CMK (cell line): ENCODE results near the gene P2RY2.
A peak's percentile ranks its signal among the peaks of the same experiment; 100 is the strongest.
"Not testable (repeated sequence)": the region's sequence is repeated elsewhere in the genome, so short reads cannot be mapped to it uniquely, and the experiment has no call there.

ENCODE experiments used
- DNase-seq: peaks from one replicate; pipeline ENCODE4 v3.0.0-alpha.2; 2010; ENCODE audit warnings: low read depth

Gene P2RY2

DNA sequence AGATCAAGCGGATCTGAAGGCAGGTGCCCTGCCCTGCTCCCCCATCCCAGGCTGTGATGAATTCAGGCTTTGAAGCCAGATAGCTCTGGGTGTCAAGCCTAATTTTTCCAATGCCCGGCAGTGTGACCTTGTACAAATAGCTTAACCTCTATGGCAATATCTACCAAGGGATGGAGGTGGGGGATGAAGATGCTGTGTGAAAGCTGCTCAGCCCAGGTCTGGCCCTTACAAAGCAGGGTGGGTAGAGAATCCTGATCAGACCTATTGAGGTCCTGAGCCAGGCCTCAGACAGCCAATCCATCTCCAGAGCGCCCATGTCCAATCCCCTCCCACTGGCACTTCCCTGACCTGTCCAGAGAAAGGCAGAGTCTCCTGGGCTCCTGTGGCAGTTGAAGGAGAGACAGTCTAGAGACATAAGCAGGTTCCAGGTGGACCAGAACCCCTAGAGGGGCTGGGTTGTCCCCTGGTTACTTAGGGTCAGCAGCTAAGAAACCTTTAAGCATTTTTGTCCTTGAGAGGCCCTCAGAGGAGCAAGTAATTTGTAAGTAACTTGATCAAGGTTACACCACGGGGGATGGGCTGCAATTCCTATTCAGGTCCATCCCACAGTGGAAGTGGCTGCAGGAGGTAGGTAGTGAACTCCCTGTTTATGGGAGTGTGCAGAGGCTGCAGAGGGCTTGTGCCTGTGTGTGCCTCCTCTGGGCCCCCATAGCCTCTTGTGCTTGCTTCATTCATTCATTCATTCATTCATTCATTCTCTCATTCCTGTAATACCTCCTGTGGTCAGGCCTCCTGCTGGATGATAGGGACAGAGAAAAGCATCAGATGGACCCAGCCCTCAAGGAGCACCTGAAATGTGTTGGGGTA lies 10.4 kb downstream of the P2RY2 start:
- DNase-seq, result no peak

GRCh38 chr11:73229321-73229895 lies 11.3 kb downstream of the P2RY2 start:
- no peak for DNase-seq

DNA sequence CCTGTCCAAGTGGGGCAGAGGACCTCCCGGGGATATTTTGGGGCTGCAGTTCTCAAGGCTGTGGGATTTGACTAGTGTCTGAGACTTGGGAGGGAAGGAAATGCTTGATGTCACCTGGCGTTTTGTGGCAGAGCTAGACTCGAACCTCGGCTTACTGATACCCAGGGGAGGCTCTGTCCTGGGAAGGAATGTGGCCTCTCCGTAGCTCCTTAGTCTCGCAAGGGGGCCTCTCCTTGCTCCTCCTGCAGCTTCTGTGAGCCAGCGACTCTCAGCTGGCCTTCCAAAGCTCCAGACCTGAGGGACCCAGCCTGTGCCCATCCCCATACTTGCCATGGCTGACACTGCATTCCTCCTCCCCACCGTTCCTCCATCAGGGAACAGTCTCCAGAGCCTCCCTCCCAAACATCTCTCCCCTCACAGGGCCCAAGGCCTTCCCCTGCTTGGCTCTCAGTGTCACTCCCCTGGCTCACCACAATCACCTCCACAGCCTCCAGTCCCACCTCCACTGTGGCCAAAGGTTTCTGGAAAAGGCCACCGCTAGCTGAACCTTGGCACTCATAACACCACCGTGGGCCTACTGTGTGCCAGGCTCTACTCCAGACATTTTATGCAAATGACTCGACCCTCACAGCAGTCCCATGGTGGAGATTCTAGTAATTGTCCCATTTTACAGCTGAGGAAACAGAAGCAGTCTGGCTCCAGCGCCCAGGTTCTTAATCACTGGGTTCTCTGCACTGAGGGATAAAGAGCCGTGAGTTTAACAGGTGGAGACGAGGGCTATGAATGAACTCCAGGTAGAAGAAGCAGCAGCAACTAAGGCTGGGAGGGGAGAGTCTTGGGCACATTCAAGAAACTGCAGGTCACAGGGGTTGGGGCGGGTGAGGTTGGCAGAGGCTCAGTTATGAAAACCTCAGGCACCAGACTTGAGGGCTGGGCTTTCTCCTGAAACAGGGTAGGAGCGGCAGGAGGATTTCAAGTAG lies 12.1 kb downstream of the P2RY2 start:
- DNase-seq, result no peak

GRCh38 chr11:73230931-73231330 lies 12.8 kb downstream of the P2RY2 start:
- no peak for DNase-seq

DNA sequence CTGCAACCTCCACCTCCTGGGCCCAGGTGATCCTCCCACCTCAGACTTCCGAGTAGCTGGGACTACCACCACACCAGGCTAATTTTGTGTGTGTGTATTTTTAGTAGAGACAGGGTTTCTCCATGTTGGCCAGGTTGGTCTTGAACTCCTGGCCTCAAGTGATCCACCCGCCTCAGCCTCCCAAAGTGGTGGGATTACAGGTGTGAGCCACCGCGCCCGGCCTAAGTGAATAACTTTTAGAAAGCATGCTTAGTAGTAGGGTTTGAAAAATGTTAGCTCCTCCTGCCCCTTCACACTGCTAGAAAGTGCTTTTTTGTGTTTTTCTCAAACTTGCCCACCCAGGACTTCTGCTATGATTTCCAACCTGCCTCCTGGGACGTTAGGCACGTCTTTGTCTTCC lies 14.4 kb downstream of the P2RY2 start:
- not testable (repeated sequence) for DNase-seq

DNA sequence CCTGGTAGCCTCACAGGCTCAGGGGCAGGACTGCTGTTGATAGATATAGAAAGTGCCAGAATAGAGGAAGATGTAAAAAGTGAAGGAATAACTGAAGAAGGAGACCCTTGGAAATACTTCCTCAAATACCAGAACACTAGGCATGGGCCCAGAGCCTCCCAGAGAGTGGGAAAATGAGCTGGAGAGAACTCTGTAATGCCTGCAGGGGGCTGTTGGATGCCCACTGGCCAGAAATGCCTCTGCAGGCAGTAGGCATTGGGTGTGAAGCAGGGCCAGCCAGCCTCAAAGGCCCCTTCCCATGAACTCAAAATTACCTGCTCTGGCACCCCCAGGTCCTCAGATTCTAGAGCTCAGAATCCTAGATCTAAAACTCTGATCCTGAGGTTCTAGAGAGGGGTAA lies 15.1 kb downstream of the P2RY2 start:
- no peak for DNase-seq

GRCh38 chr11:73233692-73234470 lies 15.8 kb downstream of the P2RY2 start:
- DNase-seq, result no peak

GRCh38 chr11:73234471-73235181 lies 16.5 kb downstream of the P2RY2 start:
- no peak for DNase-seq

DNA sequence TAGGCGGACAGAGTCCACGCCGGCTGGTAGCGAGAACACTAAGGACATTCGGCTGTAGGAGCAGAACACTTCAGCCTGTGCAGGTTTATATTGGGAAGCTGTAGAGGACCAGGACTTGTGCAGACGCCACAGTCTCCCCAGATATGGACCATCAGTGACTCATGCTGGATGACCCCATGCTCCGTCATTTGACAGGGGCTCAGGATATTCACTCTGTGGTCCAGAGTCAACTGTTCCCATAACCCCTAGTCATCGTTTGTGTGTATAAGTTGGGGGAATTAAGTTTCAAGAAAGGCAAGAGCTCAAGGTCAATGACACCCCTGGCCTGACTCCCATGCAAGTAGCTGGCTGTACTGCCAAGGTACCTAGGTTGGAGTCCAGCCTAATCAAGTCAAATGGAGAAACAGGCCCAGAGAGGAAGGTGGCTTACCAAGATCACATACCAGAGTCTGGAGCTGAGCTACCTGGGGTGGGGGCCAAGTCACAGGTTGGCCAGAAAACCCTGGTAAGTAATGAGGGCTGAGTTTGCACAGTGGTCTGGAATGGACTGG lies 17.2 kb downstream of the P2RY2 start:
- no peak for DNase-seq

DNA sequence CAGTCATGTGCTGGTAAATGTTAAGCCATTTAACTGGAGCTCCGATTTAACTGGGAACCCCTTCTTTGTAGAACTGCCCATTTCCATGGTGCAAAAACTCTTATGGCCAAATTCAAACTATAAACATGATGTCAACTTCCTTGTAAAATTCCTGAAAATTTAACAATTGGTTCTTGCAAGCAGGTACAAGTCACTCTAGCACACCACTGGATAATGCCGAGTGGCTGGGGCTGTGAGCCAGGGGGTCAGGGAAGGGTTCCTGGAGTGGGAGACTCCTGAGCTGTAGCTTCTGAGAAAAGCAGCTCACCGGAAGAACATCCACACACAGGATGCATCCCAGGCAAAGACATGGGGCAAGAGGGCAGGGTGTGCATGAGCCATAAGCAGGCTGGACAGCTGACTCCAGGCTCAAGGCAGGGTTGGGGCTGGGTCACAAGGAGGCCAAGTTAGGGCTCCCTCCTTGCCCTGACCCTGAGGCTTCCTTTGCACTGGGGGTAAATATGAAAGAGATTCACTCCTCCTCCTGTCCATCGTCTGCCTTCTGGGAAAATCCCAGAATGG lies 18.2 kb downstream of the P2RY2 start:
- no peak for DNase-seq

GRCh38 chr11:73236854-73237253 lies 18.8 kb downstream of the P2RY2 start:
- DNase-seq, result no peak

DNA sequence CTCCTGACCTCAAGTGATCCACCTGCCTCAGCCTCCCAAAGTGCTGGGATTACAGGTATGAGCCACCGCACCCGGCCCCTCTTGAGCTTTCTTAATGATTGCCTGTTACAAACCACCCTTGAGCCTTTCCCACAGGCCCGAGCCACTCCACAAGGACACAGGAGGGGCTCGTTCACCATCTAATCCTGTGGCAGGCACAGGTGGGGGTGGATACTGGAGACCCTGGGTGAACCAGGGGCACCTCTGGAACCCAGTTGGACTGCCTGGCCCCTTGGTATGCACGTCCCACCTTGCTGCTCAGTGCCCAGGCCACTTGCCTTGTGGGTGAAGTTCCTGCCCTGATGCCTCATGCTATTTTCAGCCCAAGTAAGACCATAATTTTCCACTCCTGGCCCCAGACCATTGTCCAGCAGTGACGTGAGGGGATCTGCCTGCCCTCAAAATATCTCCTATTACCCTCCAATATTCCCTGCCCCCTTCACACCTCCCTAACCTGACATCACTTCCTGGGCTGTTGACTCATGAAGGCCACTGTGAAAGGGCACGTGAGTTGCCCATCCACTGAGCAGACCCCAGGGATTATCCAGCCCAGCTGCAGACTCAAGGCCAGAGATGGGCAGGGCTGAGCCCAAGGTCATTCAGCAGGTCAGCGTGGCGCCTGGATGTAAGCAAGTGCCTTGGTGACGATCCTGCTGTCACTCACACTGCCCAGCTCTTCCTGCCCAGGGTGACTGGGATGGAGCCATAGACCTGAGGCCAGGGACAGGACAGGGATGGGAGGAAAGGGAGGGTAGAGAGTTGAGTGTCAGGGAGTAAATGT lies 19.6 kb downstream of the P2RY2 start:
- DNase-seq, result no peak

- no peak for DNase-seq
Measured at GRCh38 chr11:73239111-73239521, 21.0 kb downstream of the P2RY2 start.

- no peak for DNase-seq
Measured at GRCh38 chr11:73239571-73240189, 21.6 kb downstream of the P2RY2 start.

- DNase-seq, result no peak
Measured at GRCh38 chr11:73240190-73240781, 22.2 kb downstream of the P2RY2 start.

DNA sequence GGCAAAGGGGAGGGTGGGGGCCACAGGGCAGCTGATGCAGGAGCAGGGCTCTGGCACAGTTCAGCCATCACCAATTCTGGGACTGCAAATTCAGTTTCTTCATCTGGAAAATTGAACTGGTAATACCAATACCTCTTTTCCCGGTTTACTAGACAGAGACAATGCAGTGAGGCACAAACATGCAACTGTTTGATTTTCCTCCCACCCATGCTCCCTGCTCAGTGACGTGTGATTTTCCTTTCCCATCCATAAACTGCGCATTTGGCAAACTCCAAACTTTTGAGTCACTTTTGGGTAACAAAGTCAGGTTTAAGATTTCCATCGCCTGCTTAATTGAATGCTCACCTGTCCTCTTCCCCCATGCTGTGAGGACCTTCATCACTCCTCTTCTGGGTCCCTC lies 23.2 kb downstream of the P2RY2 start:
- no peak for DNase-seq

- peak; percentile 72 for DNase-seq
Measured at GRCh38 chr11:73242251-73243092, 24.4 kb downstream of the P2RY2 start.

GRCh38 chr11:73243093-73243485 lies 25.0 kb downstream of the P2RY2 start:
- DNase-seq, result no peak
